MM.1S (cell line): Measurements from ENCODE around the gene DCLK2.

ENCODE experiments used
- DNase-seq: peaks from one replicate; pipeline ENCODE4 v3.0.0-alpha.2; 2015
- H2AFZ ChIP-seq: fragments of 300-600 bp; sonication (generic); 2 replicates; pipeline ENCODE4 v1.6.0; 2016; ENCODE audit warnings: antibody characterized with exemption, low read length
- H3F3A ChIP-seq: fragments of 300-600 bp; sonication (generic); 2 replicates; pipeline ENCODE4 v1.6.1; 2016; ENCODE audit warnings: mild to moderate bottlenecking, antibody characterized with exemption, low read length, moderate library complexity, mixed read lengths; ENCODE audit not compliant: insufficient read depth
- H3K27ac ChIP-seq: fragments of 300-600 bp; sonication (generic); 2 replicates; pipeline ENCODE4 v1.5.1; 2016; ENCODE audit warnings: mild to moderate bottlenecking, low read length
- H3K27me3 ChIP-seq: fragments of 300-600 bp; sonication (generic); replicated peaks from 2 replicates; pipeline ENCODE4 v1.6.0; 2016; ENCODE audit warnings: low read length; ENCODE audit not compliant: insufficient read depth
- H3K36me3 ChIP-seq: fragments of 300-600 bp; sonication (generic); replicated peaks from 2 replicates; pipeline ENCODE4 v1.6.1; 2016; ENCODE audit warnings: mild to moderate bottlenecking, low read length, mixed read lengths; ENCODE audit not compliant: insufficient read depth
- H3K4me1 ChIP-seq: fragments of 300-600 bp; sonication (generic); 2 replicates; pipeline ENCODE4 v1.6.1; 2016; ENCODE audit warnings: low read length, mixed read lengths
- H3K4me2 ChIP-seq: fragments of 300-600 bp; sonication (generic); 2 replicates; pipeline ENCODE4 v1.6.0; 2016; ENCODE audit warnings: low read depth, low read length
- H3K4me3 ChIP-seq: fragments of 300-600 bp; sonication (generic); 2 replicates; pipeline ENCODE4 v1.5.1; 2016; ENCODE audit warnings: low read length, mixed read lengths
- H3K79me2 ChIP-seq: fragments of 300-600 bp; sonication (generic); 2 replicates; pipeline ENCODE4 v1.6.1; 2016; ENCODE audit warnings: mixed run types, low read length, mixed read lengths
- H3K9ac ChIP-seq: fragments of 300-600 bp; sonication (generic); 2 replicates; pipeline ENCODE4 v1.6.1; 2016; ENCODE audit warnings: low read length, mixed read lengths
- H3K9me2 ChIP-seq: fragments of 300-600 bp; sonication (generic); replicated peaks from 2 replicates; pipeline ENCODE4 v1.6.1; 2016; ENCODE audit warnings: mild to moderate bottlenecking, low read length, mixed read lengths; ENCODE audit not compliant: insufficient read depth
- H3K9me3 ChIP-seq: fragments of 300-600 bp; sonication (generic); replicated peaks from 2 replicates; pipeline ENCODE4 v1.6.1; 2016; ENCODE audit warnings: mild to moderate bottlenecking, low read length, mixed read lengths; ENCODE audit not compliant: insufficient read depth
- H4K20me1 ChIP-seq: fragments of 300-600 bp; sonication (generic); 2 replicates; pipeline ENCODE4 v1.6.1; 2016; ENCODE audit warnings: mild to moderate bottlenecking, low read length, moderate library complexity, mixed read lengths; ENCODE audit not compliant: insufficient read depth
- EZH2 ChIP-seq: fragments of 300-600 bp; sonication (generic); optimal IDR thresholded peaks from 2 replicates; pipeline ENCODE3; 2017; ENCODE audit warnings: low read depth, mild to moderate bottlenecking, antibody characterized with exemption, low read length, mixed read lengths
- EZH2phosphoT487 ChIP-seq: fragments of 300-600 bp; sonication (generic); IDR thresholded peaks from 2 replicates; pipeline ENCODE4 v1.6.1; 2018; ENCODE audit warnings: antibody characterized with exemption, low read length
- TF ChIP-seq, protein P1 (sequence below): fragments of 300-600 bp; sonication (generic); IDR thresholded peaks from 2 replicates; pipeline ENCODE4 v1.5.1; 2016; ENCODE audit warnings: antibody characterized with exemption, low read length, mixed read lengths

Gene DCLK2

DNA sequence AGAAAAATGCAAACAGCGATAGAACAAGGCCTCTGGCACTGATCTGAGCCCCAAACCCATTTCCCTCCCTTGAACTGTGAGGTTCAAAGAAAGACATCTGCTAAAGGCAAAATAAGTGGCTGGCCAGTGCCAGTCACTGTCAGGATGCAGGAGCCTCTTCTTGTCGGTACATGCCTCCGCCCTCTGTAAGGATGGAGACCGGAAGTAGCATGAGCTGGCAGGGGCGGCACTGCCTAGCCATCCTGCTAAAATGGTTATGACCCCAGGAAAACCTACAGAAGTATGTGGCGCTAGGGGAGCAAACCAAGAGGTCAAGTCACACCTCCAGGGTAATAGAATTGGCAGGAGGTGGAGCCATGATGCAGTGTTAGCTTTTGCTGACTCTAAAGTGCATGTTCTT is 180.3 kb downstream of the DCLK2 start:
- Histone ChIP-seq H3K27ac (no peak overlapping the region), H3F3A (no peaks in the 10 kb centered on the region), H3K4me3 (no peak overlapping the region), H3K36me3 (no peaks in the 10 kb centered on the region), H4K20me1 (no peaks in the 10 kb centered on the region), H3K27me3 (no peaks in the 10 kb centered on the region), H3K4me1 (no peaks in the 10 kb centered on the region), H3K79me2 (no peaks in the 10 kb centered on the region), H3K9me3 (no peaks in the 10 kb centered on the region), H2AFZ (no peak overlapping the region), H3K9ac (no peak overlapping the region), H3K4me2 (no peak overlapping the region), H3K9me2 (no peaks in the 10 kb centered on the region)
- DNase-seq, result no peak
- TF ChIP-seq EZH2phosphoT487 (no peak), EZH2 (no peak)
- TF ChIP-seq, protein P1, sequence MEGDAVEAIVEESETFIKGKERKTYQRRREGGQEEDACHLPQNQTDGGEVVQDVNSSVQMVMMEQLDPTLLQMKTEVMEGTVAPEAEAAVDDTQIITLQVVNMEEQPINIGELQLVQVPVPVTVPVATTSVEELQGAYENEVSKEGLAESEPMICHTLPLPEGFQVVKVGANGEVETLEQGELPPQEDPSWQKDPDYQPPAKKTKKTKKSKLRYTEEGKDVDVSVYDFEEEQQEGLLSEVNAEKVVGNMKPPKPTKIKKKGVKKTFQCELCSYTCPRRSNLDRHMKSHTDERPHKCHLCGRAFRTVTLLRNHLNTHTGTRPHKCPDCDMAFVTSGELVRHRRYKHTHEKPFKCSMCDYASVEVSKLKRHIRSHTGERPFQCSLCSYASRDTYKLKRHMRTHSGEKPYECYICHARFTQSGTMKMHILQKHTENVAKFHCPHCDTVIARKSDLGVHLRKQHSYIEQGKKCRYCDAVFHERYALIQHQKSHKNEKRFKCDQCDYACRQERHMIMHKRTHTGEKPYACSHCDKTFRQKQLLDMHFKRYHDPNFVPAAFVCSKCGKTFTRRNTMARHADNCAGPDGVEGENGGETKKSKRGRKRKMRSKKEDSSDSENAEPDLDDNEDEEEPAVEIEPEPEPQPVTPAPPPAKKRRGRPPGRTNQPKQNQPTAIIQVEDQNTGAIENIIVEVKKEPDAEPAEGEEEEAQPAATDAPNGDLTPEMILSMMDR, result no peak

DNA sequence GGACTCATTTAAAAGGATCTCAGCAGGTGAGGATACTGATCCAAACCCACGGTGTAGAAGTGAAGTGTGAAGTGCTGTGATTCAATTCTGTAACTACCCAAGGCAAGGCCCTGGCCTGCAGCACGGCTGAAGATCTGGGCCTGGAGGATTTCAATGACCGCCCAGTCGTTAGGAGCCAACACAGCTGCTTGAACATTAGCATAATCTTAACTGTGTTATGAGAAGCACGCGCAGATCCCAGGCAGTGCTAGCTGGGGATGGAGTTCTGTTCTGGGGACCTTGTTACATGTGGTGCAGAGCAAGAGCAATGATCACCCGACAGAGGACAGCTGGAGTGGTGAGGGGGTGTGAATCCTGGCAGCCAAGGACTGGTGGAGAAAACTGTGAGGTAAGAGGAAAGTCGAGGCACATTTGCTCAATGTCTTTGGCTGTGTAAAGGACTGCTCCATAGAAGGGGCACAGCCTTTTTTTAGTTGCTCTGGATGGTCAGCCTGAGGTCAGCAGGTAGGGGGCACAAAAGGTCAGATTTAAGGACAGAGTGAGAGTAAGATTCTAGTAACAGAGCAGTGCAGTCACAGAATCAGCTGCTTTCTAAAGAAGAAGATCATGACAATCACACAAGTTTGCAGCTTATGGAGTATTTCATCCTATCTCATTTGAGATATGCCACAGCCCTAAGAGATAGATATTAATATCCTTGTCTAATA is 181.8 kb downstream of the DCLK2 start:
- H3K9ac ChIP-seq, result no peak overlapping the region
- no peaks in the 10 kb centered on the region for H3K9me3 ChIP-seq
- H3K27me3 ChIP-seq, result no peaks in the 10 kb centered on the region
- no peak overlapping the region for H3K4me3 ChIP-seq
- no peaks in the 10 kb centered on the region for H3F3A ChIP-seq
- H4K20me1 ChIP-seq, result no peaks in the 10 kb centered on the region
- H3K36me3 ChIP-seq, result no peaks in the 10 kb centered on the region
- no peak overlapping the region for H3K27ac ChIP-seq
- H3K9me2 ChIP-seq, result no peaks in the 10 kb centered on the region
- H3K4me1 ChIP-seq, result no peaks in the 10 kb centered on the region
- H2AFZ ChIP-seq, result no peak overlapping the region
- no peaks in the 10 kb centered on the region for H3K79me2 ChIP-seq
- no peak for DNase-seq
- H3K4me2 ChIP-seq, result no peak overlapping the region
- TF ChIP-seq EZH2 (no peak), EZH2phosphoT487 (no peak)
- TF ChIP-seq, protein P1, result no peak

DNA sequence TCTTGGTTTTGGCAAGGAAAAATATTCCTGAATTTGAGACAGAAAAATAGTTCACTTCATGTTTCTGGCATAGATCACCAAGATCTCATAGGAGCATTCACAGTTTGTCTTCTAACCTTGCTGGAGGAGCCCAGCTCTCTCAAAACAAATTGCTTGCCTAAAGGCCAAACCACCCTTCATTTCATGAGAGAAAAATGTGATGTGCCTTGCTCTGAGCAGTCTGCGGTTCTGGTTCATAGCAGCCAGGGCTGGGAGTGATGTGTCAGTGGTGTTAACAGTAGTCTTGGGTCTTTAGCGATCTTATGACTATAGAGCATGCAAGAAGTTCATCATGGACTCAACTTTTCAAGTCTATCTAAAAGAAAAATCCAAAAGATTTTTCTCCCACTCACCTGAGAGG is 183.3 kb downstream of the DCLK2 start:
- Histone ChIP-seq H3K9ac (no peak overlapping the region), H3K36me3 (no peaks in the 10 kb centered on the region), H3K4me3 (no peak overlapping the region), H3K27ac (no peak overlapping the region), H3K9me3 (no peaks in the 10 kb centered on the region), H3K27me3 (no peaks in the 10 kb centered on the region), H3K79me2 (no peaks in the 10 kb centered on the region), H4K20me1 (no peaks in the 10 kb centered on the region), H2AFZ (no peak overlapping the region), H3K4me1 (no peaks in the 10 kb centered on the region), H3F3A (no peaks in the 10 kb centered on the region), H3K4me2 (no peak overlapping the region), H3K9me2 (no peaks in the 10 kb centered on the region)
- TF ChIP-seq EZH2phosphoT487 (no peak), EZH2 (no peak)
- TF ChIP-seq, protein P1, result no peak
- DNase-seq, result no peak
